NAMALWA (cell line): Measurements from ENCODE around the gene KTI12.
"Not testable (repeated sequence)": the region's sequence is repeated elsewhere in the genome, so short reads cannot be mapped to it uniquely, and the experiment has no call there.

Experiments
- DNase-seq: peaks from one replicate; pipeline ENCODE4 v3.0.0-alpha.2; 2015; ENCODE audit warnings: low spot score

KTI12 gene, protein sequence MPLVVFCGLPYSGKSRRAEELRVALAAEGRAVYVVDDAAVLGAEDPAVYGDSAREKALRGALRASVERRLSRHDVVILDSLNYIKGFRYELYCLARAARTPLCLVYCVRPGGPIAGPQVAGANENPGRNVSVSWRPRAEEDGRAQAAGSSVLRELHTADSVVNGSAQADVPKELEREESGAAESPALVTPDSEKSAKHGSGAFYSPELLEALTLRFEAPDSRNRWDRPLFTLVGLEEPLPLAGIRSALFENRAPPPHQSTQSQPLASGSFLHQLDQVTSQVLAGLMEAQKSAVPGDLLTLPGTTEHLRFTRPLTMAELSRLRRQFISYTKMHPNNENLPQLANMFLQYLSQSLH

DNA sequence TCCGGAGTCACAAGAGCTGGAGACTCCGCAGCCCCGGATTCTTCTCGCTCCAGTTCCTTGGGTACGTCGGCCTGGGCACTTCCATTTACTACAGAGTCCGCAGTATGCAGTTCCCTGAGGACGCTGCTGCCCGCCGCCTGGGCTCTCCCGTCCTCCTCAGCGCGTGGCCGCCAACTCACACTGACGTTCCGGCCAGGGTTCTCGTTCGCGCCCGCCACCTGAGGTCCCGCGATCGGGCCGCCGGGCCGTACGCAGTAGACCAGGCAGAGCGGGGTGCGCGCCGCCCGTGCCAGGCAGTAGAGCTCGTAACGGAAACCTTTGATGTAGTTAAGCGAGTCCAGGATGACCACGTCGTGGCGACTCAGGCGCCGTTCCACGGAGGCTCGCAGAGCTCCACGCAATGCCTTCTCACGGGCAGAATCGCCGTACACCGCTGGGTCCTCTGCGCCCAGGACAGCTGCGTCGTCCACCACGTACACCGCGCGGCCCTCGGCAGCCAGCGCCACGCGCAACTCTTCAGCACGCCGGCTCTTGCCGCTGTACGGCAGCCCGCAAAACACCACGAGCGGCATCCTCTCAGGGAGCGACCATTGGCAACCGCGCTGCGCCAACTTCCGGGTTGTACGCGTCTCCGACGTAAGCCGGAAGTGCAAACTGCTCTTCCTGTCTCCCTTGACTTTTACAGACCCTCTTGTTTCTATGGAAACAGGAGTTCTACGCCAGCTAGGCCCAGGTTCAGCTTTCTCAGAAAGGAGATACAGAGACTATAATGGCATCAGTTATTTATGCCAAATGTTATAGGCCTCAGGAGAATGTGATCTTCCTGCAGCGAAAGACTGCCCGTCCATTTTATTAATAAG is at the start of gene KTI12:
Gene KTI12, minus strand, starts transcription at position 621 of the 860 bp plus-strand sequence. Its CDS starts 49 bp downstream, at position 572.
- peak; percentile 96 for DNase-seq

DNA sequence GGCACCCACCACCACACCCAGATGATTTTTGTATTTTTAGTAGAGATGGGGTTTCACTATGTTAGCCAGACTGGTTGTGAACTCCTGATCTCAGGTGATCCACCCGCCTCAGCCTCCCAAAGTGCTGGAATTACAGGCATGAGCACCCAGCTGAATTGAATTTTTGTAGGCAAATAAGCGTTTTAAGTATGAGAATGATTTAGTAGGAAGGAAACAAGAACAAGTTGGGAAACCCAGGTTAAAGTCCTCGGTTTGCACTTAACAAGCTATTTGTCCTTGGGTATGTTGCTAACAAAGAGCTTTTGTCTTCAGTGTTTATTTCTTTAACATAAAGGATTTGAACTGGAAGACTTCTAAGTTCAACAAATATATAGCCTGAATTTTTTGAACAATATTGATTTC is 46.4 kb upstream of the KTI12 start:
- DNase-seq, result no peak

DNA sequence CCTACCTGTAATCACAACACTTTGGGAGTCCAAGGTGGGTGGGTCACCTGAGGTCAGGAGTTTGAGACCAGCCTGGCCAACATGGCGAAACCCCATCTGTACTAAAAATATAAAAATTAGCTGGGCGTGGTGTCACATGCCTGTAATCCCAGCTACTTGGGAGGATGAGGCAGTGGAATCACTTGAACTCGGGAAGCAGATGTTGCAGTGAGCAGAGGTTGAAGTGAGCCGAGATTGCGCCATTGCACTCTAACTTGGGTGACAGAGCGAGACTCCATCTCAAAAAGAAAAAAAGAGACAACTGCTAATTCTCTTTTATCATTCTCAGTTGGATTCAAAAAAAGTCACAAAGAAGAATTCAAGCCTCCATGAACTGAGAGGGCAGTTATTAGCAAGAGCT is 43.7 kb upstream of the KTI12 start:
- DNase-seq, result not testable (repeated sequence)

DNA sequence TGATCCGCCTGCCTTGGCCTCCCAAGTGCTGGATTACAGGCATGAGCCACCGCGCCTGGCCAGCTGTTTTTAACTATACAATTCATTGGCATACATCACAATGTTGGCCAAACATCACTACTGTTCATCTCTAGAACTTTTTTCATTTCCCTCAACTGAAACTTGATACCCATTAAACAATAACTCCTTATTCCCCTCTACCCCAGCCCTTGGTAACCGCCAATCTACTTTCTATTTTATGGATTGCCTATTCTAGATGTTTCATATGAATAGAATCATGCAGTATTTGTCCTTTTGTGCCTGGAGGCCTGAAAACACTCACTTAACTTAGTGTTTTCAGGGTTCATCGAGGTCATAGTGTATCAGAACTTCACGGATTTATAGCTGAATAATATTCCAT is 38.7 kb upstream of the KTI12 start:
- DNase-seq, result no peak

DNA sequence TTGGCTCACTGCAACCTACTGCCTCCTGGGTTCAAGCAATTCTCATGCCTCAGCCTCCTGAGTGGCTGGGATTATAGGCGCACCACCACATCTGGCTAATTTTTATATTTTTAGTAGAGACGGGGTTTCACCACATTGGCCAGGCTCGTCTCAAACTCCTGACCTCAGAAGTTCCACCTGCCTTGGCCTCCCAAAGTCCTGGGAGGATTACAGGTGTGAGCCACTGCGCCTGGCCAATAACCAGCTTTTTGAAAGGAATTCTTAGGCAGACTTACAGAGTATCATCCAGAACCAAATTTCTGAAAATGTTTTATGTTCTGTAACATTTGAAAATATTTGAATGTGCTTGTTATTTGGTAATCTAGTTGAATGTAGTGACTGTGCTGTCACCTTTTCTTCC is 37.1 kb upstream of the KTI12 start:
- DNase-seq, result no peak

DNA sequence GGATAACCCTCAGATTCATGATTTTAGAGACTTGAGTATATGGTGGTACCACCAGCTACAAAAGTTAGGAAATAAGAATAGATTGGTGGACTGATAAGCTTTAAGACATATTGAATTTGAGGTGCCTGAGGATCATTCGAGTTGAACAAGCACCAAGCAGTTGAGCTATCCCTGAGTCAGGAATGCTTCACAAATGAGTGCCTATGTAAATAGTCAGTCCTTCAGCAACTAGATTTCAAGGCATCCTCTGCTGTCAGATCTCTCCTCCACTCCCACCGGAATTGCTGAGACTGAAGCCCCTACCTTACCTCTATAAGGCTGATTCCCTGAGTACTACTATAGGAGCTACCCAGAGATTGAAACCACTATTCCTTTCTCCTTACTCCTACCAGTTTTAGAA is 29.6 kb upstream of the KTI12 start:
- no peak for DNase-seq

DNA sequence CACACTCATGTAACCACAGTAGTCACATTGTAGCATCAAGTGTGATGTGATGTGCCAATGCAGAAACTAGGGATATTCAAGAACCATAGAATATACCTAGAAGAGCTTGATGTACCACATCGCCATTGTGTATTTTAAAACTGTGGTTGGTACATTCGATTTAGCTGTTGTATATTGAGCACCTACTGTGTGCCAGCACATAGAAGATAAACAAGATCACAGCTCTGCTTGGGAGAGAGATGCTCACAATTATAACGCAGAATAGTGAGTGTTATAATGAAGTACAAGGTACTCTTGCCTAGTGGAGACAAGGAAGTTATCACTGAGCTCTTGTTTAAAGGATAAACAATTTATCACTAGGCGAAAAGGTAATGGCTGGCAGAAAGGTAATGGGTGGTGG is 27.2 kb upstream of the KTI12 start:
- no peak for DNase-seq

DNA sequence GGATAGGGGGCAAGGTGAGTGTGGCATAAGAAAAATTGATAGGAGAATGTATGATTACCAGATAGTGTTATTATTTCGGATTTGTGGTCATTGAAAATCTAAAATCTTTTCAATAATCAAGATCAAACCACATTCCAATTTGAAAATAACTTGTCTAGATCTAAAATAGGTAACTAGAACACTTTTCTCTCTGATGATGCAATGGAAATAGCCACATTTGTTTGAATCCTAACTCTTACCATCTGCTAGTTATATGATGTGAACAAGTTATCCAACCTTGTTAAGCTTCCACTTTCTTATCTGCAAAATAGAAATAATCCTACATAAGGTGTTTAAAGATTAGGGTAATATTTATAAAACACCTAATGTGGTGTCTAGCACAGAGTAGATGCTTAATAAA is 26.3 kb upstream of the KTI12 start:
- DNase-seq, result no peak

DNA sequence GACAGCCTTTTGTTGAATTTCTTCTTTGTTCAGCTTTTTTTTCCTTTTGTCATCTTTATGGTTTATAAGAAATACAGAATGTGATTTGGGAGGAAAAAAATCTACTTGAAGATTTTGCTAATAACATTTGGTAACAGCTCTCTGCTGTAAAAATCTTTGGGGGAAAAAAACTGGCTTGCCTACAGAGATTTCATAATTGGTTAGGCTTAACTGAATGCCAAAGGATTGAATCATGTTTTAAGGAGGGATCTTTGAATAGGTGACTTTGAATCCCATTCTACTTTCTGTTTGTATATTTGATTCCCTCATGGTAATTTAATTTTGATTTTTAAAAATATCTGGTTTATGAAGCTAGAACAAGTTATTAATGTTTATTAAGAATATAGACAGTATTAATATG is 25.7 kb upstream of the KTI12 start:
- DNase-seq, result no peak

DNA sequence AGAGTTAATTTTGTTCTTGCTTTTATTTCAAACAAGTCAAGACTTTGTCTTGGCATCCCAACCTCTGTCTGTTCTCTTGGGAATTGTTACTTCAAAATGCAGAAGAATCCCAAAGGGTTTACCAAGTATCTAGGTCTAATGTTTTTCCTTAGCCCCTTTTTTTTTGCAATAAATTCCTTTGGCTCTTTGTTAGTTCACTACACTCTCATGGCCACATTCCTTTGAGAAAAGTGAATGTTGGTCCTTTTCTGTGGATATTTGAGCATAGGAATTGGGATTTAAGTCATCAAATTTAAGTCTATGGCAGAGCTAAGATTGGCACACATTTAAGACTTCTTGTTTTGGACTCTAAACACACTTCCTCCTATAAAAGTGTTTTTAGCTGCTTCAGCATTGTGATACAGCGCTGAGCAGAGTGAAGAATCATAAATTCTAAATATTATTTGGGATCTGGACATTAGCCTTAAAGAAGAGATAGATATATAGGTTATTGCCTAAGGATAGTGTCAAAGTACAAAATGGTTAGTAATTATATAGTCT is 24.3 kb upstream of the KTI12 start:
- no peak for DNase-seq

DNA sequence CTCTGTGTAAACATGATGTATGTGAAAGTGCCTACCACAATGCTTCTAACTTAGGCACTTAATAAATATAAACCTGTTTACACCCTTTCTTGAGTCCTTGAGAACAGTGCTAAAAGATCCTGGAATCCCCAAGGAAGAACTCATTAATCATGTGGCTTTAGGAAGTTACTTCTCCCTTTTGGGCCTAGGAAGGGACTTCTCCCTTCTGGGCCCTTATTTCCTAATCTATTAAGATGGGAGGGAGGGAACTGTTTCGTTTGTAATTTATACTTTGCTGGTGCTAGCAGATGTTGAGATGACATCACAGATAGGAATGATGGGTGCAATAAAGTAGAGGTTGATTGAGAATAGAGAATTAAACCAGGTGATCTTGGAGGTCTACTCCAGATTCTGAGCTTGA is 23.6 kb upstream of the KTI12 start:
- peak; percentile 28 for DNase-seq

DNA sequence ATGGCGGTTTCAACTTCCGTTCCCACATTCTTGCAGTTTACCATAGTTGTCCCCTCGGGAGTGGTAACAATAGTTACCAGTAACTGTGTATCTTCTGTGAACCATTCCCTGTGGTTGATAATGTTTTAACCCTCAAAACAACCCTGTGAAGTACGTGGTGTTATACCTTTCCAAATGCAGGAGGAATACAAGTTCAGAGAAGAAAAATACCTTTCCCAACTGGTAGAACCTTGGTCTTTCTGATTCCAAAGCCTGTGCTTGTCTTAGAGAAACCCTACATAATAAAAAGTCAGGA is 23.3 kb upstream of the KTI12 start:
- DNase-seq, result no peak

DNA sequence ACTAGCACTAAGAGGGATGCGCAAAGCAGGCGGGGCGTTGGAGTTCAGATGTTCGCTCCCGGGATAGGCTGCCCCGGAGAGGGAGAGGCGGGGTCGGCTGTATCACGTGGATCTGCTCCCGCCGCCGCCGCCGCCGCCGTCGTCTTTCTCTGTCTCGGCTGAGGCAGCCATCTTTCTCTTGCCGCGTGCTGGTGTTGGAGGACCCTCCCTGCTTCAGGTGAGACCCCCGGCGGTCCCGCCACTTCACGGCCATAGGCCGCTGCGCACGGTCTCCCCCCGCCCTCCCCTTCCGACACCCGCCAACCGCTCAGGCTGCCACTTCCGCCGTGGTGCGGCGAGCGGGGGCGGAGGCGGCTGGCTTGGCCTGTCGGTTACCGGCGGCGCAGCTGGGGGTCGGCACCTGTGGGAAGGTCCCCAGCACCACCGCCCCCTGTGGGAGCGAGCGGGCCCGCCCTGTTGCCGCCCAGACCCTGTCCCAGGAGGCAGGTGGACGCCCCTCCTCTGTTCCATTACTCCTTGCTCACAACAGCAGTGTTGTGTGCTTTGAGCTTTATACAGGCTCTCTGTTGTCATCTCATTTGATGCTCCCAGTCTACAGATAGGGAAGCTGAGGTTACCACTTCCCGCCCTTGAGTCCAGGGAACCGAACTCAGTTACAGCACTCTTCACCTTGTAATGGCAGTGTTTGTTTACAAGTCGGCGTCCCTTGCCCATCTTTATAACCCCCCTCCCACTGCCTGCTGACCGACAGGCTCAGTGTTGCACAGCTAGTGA is 22.7 kb upstream of the KTI12 start, which contains the start of gene BTF3L4:
Gene BTF3L4, plus strand, starts transcription at position 133 of the 774 bp plus-strand sequence. CDS start 3,553 bp downstream, outside the sequence.
- DNase-seq, result peak; percentile 96

DNA sequence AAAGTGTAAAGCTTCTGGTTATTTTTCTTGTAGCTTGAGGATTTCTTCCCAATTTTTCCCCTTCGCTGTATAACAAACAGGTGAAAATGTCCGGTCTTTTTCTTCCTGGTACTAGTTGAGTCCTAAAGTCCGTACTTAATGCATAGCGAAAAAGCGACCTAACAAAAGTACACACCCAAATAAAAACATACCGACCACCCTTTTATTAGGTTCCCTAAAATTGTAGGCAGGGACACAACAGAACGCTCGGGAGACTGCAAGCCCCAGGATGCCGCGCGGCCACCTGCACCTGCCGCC is 22.2 kb upstream of the KTI12 start:
- no peak for DNase-seq

DNA sequence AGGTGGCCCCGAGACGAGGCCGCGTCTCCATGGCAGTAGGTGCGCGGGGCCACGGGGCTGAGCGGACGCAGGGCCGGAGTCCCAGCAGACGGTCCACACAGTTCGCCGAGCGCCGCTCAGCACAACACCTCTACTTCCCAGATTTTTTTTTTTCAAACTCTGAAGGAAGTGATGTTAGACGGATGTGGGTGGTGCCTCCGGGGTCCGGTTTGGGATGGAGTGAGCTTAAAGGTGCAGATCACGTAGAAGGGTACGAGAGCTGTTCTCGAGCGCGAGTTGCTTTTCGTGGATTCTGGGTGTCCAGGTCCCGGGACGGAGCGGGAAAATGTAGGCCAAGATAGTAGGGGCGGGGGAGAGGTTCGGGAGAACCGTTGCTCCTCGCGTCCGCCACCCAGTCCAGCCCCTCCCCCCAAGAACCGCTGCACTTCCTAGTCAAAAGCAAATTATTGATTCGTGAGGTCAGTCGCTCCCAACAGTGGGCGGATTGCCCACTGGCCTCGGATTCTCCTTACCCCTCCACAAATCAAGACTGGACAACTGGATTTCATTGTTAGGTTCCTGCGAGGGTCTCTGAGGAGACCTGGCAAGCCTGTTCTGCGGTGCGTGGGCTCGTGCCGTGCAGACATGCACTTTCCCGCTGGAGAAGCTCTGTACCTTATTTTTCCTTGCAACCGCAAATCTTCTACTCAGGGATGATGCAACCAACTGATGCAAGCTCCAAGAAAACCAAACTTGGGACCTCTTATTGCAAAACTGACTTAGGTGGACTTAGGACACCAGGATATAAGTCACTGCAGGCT is 21.7 kb upstream of the KTI12 start, which contains the start of gene TXNDC12:
Gene TXNDC12, minus strand, starts transcription at position 126 of the 800 bp plus-strand sequence. Its CDS starts 95 bp downstream, at position 31.
- DNase-seq, result peak; percentile 80

DNA sequence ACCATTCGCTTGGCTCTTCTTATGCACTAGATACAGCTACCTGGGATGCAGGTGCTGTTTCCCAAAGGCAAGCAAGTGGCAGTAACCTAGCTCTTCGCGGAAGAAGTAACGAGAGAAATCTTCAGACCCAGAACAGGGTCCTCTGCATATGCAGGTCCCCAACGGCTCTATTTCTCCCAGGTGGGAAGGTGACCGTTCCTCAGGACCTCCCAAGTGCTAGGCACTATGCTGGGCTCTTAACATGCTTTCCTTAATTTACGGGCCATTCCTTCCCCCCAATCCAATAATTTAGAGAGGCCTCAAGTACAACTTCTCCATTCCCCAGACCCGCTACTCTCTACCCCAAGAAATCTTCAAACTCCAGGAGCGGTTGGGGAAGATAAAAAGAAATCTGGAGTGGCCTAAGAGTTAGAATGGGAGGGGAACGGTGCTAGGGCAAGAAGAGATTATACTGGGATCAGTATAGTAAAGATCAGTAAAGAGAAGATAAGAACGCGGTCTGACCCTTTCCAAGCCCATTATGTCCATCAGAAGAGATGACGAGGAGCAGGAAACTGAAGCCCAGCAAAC is 21.0 kb upstream of the KTI12 start:
- DNase-seq, result peak; percentile 22

DNA sequence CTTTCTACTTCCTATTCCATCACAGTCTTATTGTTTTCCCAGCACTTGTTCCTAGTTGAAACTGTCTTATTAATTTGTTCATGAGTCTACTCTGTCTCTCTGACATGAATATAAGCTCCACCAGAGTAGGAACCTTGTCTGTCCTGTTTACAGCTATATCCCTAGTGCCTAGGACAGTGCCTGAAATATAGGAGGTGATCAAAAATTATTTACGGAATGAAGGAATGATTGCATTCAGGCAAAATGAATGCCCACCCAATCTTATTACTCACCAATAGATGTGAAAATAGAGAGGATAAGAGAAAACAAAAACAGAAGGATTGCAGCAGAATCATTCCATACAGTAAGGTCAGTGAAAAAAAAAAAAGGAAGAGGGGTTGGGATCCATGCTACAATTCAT is 20.3 kb upstream of the KTI12 start:
- DNase-seq, result no peak

DNA sequence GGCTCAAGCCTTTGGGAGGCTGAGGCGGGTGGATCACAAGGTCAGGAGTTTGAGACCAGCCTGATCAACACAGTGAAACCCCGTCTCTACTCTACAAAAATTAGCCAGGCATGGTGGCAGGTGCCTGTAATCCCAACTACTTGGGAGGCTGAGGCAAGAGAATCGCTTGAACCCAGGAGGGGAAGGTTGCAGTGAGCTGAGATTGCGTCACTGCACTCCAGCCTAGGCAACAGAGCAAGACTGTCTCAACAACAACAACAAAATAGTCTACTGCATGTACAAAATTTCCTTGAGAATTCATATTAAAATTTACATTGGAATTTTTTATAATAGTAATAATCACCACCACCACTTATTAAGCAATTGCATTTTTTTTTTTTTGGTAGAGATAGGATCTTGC is 15.7 kb upstream of the KTI12 start:
- not testable (repeated sequence) for DNase-seq

DNA sequence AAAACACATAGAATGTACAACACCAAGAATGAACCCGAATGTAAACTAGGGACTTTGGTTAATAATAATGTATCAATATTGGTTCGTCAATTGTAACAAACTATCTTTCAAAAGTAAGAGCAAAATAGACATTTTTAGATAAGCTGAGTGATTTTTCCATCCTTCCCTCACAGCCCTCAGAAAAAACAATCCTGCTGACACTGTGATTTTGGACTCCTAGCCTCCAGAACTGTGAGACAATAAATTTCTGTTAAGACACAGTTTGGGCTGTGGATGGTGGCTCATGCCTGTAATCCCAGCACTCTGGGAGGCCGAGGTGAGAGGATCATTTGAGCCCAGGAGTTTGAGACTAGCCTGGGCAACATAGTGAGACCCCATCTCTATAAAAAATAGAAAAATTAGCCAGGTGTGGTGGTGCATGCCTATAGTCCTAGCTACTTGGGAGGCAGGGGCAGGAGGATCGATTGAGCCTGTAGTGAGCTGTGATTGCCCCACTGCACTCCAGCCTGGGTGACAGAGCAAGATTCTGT is 12.1 kb upstream of the KTI12 start:
- not testable (repeated sequence) for DNase-seq

DNA sequence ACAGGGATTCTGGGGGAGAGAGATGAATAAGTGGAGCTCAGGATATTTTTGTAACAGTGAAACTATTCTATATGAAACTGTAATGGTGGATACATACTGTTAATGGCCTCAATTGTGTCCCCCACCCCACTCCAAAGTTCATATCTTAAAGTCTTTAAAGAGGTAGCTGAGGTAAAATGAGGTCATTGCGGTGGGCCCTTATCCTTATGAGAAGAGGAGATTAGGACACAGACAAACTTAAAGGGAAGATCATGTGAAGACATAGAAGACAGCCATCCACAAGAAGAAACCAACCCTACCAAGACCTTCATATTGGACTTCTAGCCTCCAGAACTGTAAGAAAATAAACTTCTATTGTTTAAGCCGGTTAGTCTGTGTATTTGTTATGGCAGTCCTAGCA is 11.6 kb upstream of the KTI12 start:
- DNase-seq, result no peak
